Stimulated activated CD4-positive, alpha-beta T cell treated with anti-CD3 and anti-CD28 coated beads, Interleukin-2, amount 100 ng/mL, for 48 hours (primary cell): ENCODE results near the gene DTX3.

Experiments
- DNase-seq, 2 donors: peaks; one replicate each; pipeline ENCODE4 v3.0.0-alpha.2; 2020

Gene DTX3

DNA sequence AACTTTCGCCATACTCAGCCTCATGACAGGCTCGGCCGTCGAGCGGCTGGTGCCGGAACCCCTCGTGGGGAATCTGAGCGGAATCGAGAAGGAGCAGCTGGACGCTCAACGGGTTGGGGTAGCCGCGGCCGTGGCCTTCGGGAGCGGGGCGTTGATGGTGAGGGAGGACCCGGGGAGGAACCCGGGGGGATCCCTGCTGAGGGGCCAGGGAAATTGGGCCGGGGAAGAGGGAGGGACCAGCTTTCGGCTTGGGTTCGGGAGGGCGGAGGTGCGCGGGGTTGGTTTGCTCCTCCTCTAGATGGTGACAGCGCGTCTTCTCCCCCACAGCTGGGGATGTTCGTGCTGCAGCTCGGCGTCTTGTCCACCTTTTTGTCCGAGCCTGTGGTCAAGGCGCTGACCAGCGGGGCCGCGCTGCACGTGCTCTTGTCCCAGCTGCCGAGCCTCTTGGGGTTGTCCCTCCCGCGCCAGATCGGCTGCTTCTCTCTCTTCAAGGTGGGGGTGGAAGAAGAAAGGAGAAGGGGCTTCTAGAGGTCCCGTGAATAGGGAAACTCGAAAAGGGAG, 16.4 kb downstream of the DTX3 start:
- no peak for DNase-seq

DNA sequence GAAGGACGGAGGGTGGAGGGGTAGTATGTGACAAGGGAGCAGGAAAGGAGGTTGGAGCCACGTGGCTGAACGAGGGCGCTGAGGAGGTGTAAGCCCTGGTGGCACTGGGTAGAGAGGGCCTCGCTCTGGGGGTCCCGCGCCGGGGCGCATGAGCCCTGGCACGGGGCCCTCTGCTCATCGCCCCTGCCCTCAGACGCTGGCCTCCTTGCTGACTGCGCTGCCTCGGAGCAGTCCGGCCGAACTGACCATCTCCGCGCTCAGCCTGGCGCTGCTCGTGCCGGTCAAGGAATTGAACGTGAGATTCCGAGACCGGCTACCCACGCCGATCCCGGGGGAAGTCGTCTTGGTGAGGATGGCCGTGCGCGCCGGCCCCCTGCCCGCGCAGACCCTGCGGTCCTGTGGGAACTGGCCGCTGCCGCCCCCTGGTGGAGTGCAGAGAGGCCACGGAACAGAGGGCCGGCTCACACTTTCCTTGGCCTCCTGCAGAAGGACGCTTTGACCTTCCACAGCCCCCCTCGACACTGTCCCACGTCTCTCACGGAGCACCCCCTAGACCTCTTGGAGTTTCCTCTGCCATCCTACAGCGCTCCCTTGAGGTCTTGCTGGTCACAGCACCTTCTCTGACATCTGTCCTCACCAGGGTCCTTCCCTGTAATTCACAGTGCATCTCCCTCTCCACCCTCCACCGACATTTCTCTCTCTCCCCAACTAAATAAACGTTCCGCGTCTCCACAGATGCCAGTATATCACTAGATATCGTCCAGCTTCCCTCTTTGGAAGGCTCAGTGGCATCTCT, 17.1 kb downstream of the DTX3 start:
- peak; percentile 58 to 68 for DNase-seq

DNA sequence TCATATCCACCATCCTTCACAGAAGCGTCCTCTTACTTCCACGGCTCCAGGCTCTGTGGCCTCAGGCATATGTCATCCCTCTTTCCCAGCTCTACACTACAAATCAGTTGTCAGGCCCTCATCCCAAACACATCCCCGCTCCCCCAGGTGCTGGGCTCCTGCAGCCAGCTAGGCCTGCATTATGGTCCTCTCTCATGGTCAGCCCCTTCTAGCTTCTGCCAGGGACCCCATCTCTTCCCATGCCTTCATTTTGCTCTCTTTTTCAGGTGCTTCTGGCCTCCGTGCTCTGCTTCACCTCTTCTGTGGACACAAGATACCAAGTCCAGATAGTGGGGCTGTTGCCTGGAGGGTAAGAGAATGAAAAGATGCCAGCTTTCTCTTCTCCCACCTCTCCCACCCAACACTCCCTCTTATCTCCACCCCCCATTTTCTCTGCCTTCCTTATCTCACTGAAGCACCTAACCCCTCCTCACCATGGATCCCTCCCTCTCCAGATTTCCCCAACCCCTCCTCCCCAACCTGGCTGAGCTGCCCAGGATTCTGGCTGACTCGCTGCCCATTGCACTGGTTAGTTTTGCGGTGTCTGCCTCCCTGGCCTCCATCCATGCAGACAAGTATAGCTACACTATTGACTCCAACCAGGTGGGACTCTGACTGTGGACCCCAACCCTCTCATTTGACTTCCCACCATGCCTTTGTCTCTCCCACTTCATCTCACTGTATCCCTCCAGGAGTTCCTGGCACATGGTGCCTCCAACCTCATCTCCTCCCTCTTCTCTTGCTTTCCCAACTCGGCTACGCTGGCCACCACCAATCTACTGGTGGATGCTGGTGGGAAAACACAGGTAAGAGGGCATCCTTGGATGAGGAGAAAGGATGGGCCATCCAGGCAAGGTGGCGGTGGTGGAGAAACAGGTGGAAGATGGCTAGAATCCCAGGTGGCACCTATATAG, 17.9 kb downstream of the DTX3 start:
- no peak for DNase-seq

DNA sequence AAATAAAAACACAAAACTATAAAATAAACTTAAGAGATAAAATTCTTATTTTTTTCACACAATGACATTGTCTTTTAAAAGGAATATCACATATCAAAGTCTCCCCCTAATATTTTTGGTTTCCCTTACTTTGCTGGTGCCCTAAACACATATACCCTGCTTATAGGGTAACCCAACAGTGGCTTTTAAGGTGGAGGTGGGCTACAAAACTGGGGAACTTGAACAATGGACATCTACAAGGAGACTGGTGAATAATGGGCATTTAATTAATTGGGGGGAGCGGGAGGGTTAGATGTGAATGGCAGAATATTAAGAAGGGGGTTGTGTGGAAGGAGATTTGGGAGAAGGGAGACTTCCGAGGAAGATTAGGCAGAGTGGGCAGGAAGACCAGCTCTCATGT, 18.8 kb downstream of the DTX3 start:
- DNase-seq: no peak

DNA sequence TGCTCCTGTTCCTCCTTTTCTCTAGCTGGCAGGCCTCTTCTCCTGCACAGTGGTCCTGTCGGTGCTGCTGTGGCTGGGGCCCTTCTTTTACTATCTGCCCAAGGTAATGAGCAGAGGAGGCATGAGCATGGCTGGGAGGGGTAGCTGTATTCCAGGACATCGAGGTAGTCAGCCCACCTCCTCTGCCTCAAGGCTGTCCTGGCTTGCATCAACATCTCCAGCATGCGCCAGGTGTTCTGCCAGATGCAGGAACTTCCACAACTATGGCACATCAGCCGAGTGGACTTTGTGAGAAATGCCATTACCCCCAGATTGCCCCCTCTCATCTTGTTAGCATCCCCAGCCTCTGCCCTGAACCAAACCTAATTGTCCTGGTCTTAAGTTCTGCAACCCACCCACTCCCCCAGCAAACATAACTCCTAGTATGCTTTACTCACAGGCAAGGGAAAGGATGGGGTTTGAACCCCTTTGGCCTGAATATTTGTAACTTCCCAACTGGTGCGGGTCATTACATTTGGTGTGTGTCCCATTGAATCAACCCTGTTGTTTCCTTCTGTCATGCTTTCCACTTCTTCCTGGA, 19.3 kb downstream of the DTX3 start:
- DNase-seq: no peak

DNA sequence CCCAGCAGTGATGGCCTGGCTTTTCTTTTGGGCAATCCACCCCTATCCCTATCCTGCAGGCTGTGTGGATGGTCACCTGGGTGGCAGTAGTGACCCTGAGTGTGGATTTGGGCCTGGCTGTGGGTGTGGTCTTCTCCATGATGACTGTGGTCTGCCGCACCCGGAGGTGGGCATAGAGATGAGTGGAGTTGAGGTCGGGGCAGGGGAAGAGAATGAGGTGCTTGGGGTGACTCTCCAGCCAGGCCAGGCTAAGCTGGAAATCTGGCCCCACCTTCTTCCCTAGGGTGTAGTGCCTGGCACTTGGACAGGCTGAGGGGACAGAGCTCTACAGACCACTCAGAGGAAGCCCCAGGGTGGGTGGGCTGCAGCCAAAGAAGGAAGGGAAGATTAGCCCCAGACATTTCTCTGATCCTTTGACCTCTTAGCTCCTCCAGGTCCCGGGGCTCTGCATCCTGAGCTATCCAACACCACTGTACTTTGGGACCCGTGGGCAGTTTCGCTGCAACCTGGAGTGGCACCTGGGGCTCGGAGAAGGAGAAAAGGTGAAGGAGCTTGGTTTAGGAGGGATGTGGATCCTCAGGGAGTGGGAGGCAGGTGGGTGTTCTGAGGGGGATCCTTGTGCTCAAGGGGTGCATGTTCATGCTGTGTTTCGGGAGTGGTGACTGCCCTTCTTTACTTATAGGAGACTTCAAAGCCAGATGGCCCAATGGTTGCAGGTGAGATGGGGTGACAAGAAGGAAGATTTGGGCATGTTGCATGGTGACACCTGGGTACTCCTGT, 20.0 kb downstream of the DTX3 start:
- no peak for DNase-seq

DNA sequence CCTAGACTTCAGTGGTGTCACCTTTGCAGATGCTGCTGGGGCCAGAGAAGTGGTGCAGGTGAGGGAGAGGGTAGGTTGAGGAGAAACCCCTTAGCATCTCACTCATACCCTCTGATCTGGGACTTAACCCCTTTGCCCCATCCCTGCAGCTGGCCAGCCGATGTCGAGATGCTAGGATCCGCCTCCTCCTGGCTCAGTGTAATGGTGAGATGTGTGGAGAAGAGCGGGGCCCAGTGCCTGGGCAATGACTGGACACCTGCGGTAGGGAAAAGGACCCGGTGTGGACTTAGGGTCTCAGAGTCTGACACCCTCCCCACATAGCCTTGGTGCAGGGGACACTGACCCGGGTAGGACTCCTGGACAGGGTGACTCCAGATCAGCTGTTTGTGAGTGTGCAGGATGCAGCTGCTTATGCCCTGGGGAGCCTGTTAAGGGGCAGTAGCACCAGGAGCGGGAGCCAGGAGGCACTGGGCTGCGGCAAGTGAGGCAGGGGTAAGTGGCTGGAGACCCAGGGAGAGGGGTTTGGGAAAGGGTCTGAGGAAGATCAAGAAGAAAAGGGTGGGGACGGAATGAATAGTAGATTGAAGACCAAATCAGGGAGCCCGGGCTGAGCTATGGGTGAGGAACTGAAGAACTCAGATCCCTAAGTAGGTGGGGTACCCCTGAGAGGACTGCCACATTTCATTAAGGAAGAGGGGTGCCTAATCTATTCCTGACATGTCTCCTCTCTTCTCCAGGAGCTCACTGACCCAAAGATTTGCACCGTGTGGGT, 20.8 kb downstream of the DTX3 start:
- DNase-seq: no peak

DNA sequence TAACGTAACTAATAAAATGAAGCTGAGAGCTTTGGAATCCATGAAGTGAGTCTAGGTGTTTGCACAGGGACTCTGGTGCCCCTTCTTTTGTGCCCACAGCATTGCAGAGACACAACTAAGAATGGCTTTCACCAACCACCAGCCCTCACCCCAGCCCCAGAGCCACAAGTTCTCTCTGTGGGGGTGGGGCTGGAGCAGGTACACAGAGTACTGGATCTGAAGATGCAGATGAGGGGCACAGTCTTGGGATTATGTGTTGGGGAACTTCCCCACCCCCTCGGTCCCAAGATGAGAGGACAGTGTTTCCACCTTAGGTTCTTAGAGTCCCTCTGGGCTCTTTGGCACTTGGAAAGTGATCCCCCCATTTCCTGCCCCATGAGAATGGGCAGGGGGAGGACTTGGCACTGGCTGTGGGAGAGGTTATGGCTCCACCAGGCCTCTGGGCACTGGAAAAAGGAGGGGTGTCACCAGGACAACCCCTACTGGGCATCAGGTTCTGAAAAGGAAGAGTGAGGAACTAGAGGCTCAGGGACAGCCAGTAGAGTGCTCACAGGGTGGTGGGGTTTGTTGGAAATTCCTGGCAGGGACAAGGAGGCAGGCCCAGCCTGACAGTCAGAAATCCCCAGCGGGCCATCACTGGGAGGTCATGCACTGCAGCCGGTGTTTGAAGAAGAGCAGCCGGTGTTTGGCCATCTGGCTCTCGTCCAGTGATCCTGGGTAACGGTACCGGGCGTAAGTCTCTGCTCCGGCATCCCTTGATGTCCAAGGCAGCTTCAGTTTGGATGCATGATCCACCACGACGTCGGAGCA, 21.7 kb downstream of the DTX3 start:
- no peak for DNase-seq

DNA sequence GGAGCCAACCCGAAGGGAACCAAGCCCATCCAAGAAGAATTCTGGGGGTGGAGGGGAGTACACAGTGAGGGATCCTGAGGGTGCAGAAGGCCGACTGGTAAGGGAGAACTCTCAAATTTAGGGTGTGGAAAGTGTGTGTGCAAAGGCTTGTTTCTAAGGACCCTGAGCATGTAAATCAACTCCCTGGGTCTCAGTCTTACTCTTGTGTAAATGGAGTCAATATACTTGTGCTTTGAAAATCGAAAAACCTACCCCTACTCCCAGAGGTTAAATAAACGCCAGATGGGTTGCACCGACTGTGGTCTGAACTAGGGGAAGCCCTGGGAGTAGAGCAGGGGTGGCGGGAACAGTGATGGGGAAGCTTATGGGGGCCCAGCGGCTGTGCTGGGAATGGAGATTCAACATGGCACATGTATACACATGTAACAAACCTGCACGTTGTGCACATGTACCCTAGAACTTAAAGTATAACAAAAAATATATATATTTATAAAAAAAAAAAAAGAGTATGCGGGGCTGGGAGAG, 22.4 kb downstream of the DTX3 start:
- no peak for DNase-seq

DNA sequence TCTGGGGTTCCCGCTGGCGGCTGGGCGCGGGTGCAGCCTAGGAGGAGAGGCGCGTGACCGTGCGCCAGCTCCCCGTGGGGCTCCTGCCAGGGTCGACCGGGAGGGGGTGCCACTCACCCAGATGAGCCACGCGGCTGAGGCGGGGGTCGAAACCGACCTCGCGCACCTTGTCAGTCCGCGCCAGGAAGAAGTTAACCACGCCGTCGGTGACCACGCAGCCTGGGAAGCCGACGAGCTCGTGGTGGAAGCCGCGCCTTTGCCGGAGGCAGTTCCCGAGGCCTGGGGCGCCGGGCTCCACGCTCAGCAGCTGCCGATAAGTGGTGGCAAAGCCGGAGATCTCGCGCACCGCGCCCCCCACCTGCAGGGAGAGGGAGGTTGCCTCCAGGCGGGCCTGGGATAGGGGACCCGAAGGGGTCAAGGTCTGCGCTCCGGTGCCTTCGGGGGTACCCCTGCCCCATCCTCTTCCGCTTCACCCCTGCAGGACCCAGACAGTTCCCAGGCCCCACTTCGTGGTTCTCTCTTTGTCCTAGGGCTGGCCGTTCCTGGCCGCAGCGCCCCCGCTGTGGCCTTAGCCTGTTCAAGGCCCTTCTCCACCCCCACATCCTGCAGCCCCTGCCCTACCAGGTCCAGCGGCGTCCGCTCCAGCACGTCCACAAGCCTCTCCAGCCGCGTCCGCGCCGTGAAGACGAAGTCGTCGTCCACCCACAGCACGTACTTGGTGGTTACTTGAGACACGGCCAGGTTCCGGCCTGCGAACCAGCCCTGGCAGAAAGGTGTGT, 23.1 kb downstream of the DTX3 start:
- no peak for DNase-seq

DNA sequence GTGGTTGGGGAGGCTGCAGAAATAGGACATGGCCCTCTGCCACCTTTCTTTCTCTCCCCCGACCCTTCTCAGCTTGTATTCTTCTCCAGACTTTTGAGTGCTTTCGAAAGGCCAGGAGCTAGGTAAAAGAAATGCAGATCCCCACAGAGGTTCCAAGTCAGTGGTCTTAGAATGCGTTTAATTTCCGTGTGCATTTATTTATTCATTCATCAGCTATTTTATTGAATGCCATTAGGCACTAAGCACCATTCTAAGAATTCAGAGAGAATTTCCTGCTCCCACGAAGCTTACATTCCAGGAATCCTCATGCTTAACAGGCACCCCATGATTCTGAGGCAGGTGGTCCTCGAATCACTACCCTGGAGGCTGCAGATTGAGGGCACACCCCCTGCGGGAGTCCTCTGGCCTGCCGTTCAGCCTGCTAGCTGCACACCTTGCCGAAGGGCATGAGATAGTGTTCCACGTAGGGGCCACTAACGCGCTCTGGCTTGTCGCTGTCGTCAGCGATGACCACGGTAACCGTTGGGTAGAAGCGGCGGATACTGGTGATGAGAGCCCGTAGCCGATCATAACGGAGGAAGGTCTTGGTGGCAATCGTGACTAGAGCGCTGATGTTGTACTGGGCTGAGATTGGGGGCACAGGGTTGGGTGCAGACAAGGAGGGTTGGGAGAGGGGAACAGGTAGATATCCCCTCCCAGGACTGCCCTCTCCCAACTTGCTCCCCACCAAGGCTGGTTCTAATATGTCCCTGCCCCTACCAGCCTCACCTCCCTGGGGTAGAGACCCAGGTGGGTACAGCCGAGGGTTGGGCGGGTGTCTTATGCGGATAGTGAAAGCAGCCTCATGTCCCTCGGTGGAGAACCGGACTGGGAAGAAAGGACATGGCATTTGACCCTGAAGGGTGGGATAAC, 23.9 kb downstream of the DTX3 start:
- no peak for DNase-seq

DNA sequence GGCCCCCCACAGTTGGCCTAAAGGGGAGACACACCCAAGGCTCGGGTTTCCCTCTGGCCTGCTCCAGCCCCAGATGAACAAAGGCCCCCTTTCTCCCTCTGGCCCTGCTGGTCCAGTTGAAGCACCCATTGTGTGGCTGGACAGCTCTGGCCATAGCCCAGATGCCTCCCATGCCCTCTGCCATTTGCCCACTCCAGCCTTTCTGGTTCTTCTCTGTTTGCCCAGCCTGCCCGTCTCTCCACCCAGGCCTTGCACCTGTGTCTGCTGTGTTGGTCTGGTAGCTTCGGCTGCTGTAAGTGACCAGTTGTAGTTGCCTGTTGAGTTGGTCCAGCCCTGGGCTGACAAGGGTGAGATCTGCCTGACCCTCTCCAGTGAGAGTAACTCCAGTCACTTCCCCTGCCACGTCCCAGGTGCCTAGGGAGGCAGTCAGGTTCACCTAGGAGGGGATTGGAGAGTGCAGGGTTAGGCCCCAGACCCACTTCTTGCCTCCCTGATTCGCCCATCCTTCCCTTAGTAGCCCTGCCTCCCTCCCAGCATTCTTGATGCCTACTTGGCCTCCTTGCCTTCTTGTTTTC, 25.4 kb downstream of the DTX3 start:
- no peak for DNase-seq

DNA sequence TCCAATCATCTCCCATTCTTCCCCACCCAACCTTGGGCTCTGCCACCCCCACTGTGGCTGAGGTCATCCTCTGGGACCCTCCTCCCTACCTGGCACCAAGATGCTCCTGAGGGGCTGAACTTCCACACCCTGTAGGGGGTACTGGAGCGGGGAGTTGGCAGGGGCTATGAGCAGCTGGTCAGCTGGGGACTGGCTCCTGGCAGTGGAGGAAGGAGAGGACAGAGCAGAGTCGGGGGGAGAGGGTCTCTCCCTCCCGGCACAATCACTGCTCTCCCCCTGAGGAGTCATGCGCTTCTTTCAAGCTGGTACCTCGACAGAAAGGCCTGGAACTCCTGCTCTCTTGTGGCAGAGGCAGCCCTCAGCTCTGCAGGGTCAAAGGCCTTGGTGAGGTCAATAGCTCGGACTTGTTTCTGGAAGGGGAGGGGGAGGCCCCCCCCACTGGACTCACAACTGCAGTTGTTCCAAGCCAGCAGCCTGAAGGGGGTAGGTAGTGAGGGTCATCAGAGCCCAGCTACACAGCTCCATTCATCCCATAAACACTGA, 26.3 kb downstream of the DTX3 start:
- no peak for DNase-seq

DNA sequence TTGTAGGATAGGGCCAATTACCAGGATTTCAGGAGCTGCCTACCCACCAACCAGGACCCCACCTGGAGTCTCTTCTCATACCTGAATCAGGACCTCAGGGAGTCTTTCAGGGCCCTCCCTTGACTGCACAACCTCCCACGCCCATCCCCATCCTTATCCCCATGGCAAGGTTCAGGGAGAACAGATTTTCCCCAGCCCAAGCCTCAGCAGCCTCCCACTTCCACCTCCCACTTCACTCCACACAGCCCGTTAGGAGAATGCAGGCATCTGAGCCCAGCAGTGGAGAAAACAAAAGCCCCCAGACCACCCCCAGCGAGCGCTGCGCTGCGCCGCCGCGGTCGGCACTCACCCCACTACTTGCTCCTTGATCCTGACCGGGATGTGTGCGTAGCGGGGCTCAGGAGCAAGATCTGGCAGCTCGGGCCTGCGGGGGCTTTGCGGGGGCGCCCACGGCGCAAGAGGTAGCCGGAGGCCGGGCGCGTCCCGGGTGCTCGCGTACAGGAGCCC, 27.0 kb downstream of the DTX3 start:
- no peak for DNase-seq

DNA sequence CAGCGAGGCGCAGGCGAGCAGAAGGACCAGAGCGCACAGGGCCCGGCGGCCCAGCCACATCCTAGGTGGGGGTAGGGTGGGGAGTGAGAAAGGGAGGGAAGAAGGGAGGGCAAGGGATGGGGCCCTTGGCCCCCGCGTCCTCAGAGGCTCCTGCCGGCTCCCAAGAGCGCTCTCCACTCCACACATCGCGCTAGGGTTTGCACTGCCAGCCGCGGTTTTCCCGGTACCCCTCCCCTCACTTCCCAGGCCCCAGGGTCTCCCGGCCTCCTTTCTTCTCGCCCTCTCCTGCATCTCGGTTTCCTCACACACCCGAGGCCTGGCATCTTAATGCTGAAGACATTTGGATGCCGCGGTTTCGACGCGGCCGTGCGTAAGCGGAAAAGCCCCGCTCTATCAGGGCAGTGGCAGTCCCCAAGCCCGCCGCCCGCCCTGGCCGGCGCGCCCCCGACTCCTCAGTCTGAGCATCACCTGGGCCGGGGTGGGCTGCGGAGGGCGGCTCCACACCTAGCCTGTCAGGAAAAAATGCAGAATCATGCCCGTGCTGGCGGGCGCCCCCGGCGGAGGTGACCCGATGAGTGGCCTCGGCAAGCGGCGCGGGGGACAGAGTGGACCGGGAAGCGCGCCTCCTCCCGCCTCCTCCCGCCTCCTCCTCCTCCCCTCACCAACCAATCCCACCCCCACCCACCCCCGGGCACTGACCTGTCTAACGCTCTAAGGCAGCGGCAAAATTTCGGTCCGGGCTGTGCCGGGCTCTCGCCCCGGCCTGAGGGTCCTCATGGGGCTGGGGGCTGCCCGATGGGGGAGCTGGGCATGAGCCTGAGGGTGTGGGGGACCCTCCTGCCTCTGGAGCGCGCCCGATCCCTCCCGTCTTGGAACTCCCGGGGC, 27.7 kb downstream of the DTX3 start:
- DNase-seq: no peak
